ENCODE measurements around the gene MARCHF3. TPM values are rescaled to one million over a fixed set of nuclear protein-coding genes. Genes with fewer than 3 reads are reported as not detected.

The MARCHF3 gene
- total RNA-seq, 4 donors from 2014 or later: 1.9 to 5.3 (median 2.5) TPM

DNA sequence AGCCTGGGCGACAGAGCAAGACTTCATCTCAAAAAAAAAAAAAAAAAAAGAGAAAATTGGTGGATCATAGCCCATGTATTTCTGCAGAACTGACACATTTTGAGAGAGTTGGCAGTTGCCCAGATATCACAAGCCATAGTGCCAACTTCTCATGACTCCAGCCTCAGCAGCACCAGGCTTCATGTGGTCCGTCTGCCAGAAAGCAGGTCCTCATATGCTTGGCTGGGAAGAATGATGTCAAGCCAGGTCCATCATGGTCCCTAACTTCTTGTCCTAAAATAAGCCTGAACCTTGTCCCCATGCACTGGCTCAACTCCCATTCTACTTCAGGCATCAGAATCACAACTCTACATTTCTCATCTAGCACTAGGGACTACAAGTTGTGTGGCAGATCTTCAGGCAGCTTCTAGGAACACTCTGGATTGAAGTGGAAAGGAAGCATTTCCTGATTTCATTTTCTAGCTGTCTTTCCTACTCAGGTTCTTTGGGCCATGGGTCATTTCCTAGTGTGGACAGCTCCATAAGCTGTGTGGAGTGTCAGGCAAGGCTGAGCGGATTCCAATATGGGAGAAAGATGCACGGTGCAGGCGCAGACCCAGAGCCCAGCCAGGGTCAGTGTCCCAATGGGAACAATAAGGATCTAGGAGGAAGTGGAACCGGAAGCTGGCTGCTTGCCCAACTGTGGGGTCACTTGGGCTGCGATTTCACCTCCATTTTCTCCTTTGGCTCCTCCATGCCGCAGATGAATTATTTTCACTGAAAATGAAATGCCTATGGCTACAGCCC is 163.3 kb downstream of the MARCHF3 start:
- 79 to 85% methylated on average over 6 to 7 of the region's 8 CpGs for WGBS, 2 donors
- Histone ChIP-seq H3K9me3 (no peaks in the 10 kb centered on the region), H3K36me3 (no peaks in the 10 kb centered on the region), H3K4me1 (peaks cover 0 to 10% (median 4%) of the 10 kb centered on the region in 3 donors), H3K27me3 (peaks cover 0 to 9% (median 0%) of the 10 kb centered on the region in 4 donors), H3K27ac (no peak overlapping the region), H3K4me3 (no peak overlapping the region)
- TF ChIP-seq CTCF (IDR thresholded peaks at IDR 0.05) (no peak), POLR2A (IDR thresholded peaks at IDR 0.05) (no peak)
- intact Hi-C loops (cut with DNase I): no loop called here
- no peak for DNase-seq

GRCh38 chr5:126865299-126865698 is 165.1 kb downstream of the MARCHF3 start:
- intact Hi-C loops (cut with DNase I): no loop called here
- no peak for DNase-seq
- Histone ChIP-seq H3K4me1 (peaks cover 0 to 10% (median 4%) of the 10 kb centered on the region in 3 donors), H3K27ac (no peak overlapping the region), H3K36me3 (no peaks in the 10 kb centered on the region), H3K4me3 (no peak overlapping the region), H3K9me3 (no peaks in the 10 kb centered on the region), H3K27me3 (peaks cover 0 to 9% (median 0%) of the 10 kb centered on the region in 4 donors)
- TF ChIP-seq POLR2A (IDR thresholded peaks at IDR 0.05): no peak
- no peak for TF ChIP-seq CTCF (IDR thresholded peaks at IDR 0.05)
- 38 to 57% methylated on average over 3 of the region's 3 CpGs for WGBS, 2 donors

GRCh38 chr5:126864042-126864688 is 166.2 kb downstream of the MARCHF3 start:
- H3K9me3 ChIP-seq: no peaks in the 10 kb centered on the region
- 91 to 95% methylated on average over 17 to 20 of the region's 22 CpGs for WGBS, 2 donors
- peaks cover 0 to 9% (median 0%) of the 10 kb centered on the region in 4 donors for H3K27me3 ChIP-seq
- peaks cover 0 to 7% (median 3%) of the 10 kb centered on the region in 3 donors for H3K4me1 ChIP-seq
- intact Hi-C loops (cut with DNase I): no loop called here
- no peak overlapping the region for H3K4me3 ChIP-seq
- no peak overlapping the region for H3K27ac ChIP-seq
- no peak for DNase-seq
- no peaks in the 10 kb centered on the region for H3K36me3 ChIP-seq
- TF ChIP-seq POLR2A (IDR thresholded peaks at IDR 0.05) (no peak), CTCF (IDR thresholded peaks at IDR 0.05) (no peak)

DNA sequence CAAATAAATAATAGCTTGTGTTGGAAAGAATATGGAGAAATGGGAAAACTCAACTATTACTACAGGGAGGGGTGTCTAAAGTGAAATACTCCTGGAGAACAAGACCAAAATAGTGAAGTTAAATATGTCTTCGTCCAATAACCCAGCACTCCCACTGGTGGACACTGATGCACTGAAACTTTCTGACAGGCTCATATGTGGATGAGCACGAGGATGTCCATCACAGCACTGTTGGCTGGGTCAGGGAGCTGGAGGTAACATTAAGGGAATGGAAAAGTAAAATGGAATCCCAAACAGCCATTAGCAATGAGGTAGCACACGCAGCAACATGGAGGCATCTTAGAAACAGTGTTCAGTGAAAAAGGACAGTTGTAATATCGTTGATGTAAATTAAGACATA is 167.0 kb downstream of the MARCHF3 start:
- H3K4me1 ChIP-seq: no peaks in the 10 kb centered on the region
- no peak overlapping the region for H3K4me3 ChIP-seq
- no peak for DNase-seq
- no peaks in the 10 kb centered on the region for H3K9me3 ChIP-seq
- 95 to 96% methylated on average over 4 of the region's 4 CpGs for WGBS, 2 donors
- intact Hi-C loops (cut with DNase I): no loop called here
- H3K27ac ChIP-seq: no peak overlapping the region
- H3K36me3 ChIP-seq: no peaks in the 10 kb centered on the region
- TF ChIP-seq CTCF (IDR thresholded peaks at IDR 0.05) (no peak), POLR2A (IDR thresholded peaks at IDR 0.05) (no peak)
- H3K27me3 ChIP-seq: peaks cover 0 to 4% (median 0%) of the 10 kb centered on the region in 4 donors

GRCh38 chr5:126858441-126858840 is 171.9 kb downstream of the MARCHF3 start:
- intact Hi-C loops (cut with DNase I): no loop called here
- Histone ChIP-seq H3K9me3 (no peaks in the 10 kb centered on the region), H3K36me3 (no peaks in the 10 kb centered on the region), H3K27me3 (no peaks in the 10 kb centered on the region), H3K4me1 (no peaks in the 10 kb centered on the region), H3K4me3 (no peak overlapping the region), H3K27ac (no peak overlapping the region)
- DNase-seq: no peak
- no peak for TF ChIP-seq CTCF (IDR thresholded peaks at IDR 0.05)
- TF ChIP-seq POLR2A (IDR thresholded peaks at IDR 0.05): no peak
- WGBS, 2 donors: 77 to 93% methylated on average over 8 to 9 of the region's 11 CpGs
